BJ (cell line): ENCODE measurements around the gene ADGRV1. TPM values are rescaled to one million over a fixed set of nuclear protein-coding genes. Genes with fewer than 3 reads are reported as not detected.

ENCODE experiments used
- CTCF ChIA-PET: fragments of 350-600 bp; formaldehyde crosslinking; extraction: SDS; loops from one replicate; lab custom pipeline; 2021; ENCODE audit warnings: antibody characterized with exemption, inconsistent platforms; lab: Yijun Ruan, JAX
- POLR2A ChIA-PET: fragments of 300-600 bp; sonication (Branson Sonifier 250); formaldehyde crosslinking; extraction: SDS; loops from one replicate; lab custom pipeline; 2021; ENCODE audit warnings: antibody characterized with exemption; lab: Charles Lee
- DNase-seq: peaks from one replicate; pipeline ENCODE4 v3.0.0-alpha.2; 2011; ENCODE audit warnings: low read depth
- H3K27me3 ChIP-seq: 2 replicates; pipeline ENCODE4 v1.6.0; 2011; ENCODE audit warnings: low read length; ENCODE audit not compliant: control insufficient read depth, insufficient read depth
- H3K36me3 ChIP-seq: 2 replicates; pipeline ENCODE4 v1.5.1; 2011; ENCODE audit warnings: low read length; ENCODE audit not compliant: control insufficient read depth, insufficient read depth
- H3K4me3 ChIP-seq: 2 replicates; pipeline ENCODE4 v1.5.1; 2011; ENCODE audit warnings: low read depth, mild to moderate bottlenecking, control low read depth, low read length
- polyA plus RNA-seq: library from polyadenylated mRNA; depleted of rRNA; stranded (reverse); fragments of >200 nt; gene quantifications from 2 replicates; pipeline ENCODE4 v1.2.3, GENCODE V29; 2011
- TF ChIP-seq, protein P1 (sequence below): IDR thresholded peaks from 2 replicates; pipeline ENCODE4 v1.5.1; 2011; ENCODE audit warnings: low read depth, mild to moderate bottlenecking, control low read depth, inconsistent platforms, low read length, moderate library complexity; ENCODE audit not compliant: insufficient read depth

Gene ADGRV1
- polyA plus RNA-seq, 1 experiment: 0.15 TPM

DNA sequence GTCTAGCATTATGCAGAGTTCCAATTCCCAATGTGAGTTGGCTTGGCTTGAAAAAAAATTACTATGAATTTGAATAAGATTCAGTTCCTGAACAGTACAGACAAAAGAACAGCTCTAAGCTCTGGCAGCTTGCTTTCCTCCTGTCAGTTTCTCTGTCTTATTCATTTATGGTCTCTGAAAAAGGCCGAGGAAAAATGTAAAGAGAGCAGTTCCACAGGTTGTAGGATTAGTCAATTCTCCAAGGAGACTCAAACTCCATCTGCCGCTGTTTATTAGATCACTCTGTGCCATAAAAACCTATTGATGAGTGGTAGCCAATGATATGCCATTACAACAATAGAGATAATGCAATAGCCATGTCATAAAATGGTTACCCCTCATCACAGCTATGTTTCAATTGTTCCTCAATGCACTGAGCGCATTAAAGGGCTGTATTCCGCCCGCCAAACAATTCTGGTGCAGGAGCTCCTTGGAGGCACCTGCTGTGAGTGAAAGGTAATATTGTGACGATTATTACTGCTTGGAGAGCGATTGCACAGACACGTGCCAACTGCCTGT, 636.3 kb downstream of the ADGRV1 start:
- no peak for DNase-seq
- Histone ChIP-seq H3K27me3 (no peaks in the 10 kb centered on the region), H3K36me3 (no peaks in the 10 kb centered on the region), H3K4me3 (no peak overlapping the region)
- POLR2A ChIA-PET: no interaction called here
- TF ChIP-seq, protein P1, sequence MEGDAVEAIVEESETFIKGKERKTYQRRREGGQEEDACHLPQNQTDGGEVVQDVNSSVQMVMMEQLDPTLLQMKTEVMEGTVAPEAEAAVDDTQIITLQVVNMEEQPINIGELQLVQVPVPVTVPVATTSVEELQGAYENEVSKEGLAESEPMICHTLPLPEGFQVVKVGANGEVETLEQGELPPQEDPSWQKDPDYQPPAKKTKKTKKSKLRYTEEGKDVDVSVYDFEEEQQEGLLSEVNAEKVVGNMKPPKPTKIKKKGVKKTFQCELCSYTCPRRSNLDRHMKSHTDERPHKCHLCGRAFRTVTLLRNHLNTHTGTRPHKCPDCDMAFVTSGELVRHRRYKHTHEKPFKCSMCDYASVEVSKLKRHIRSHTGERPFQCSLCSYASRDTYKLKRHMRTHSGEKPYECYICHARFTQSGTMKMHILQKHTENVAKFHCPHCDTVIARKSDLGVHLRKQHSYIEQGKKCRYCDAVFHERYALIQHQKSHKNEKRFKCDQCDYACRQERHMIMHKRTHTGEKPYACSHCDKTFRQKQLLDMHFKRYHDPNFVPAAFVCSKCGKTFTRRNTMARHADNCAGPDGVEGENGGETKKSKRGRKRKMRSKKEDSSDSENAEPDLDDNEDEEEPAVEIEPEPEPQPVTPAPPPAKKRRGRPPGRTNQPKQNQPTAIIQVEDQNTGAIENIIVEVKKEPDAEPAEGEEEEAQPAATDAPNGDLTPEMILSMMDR: no peak
- CTCF ChIA-PET: interaction anchor here (1.2 kb wide), 1 partner anchor 14 kb away, joined by 3 read pairs; no protein-coding TSS in a partner anchor

DNA sequence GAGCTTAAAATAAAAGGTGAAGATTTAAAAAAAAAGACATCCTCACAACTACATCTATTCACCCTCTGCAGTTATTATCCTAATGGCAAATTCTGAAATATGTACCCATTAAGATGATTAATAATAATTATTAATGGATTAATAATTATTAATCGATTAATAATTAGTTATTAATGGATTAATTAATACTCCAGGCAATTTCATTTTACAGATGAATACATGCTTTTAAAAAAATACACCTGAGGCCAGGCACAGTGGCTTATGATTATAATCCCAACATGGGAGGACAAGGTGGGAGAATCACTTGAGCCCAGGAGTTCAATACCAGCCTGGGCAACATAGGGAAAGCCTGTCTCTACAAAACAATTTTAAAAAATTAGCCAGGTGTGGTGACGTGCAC, 642.1 kb downstream of the ADGRV1 start:
- DNase-seq: no peak
- no peaks in the 10 kb centered on the region for H3K27me3 ChIP-seq
- H3K4me3 ChIP-seq: no peak overlapping the region
- H3K36me3 ChIP-seq: no peaks in the 10 kb centered on the region
- TF ChIP-seq, protein P1: no peak
- ChIA-PET POLR2A (no interaction called here), CTCF (interaction anchor here (1.5 kb wide), 1 partner anchor 17 kb away, joined by 3 read pairs; no protein-coding TSS in a partner anchor)

GRCh38 chr5:91206103-91206502, 647.5 kb downstream of the ADGRV1 start:
- H3K27me3 ChIP-seq: no peaks in the 10 kb centered on the region
- H3K36me3 ChIP-seq: no peaks in the 10 kb centered on the region
- H3K4me3 ChIP-seq: no peak overlapping the region
- DNase-seq: no peak
- TF ChIP-seq, protein P1: no peak
- CTCF ChIA-PET: no interaction called here
- POLR2A ChIA-PET: no interaction called here

DNA sequence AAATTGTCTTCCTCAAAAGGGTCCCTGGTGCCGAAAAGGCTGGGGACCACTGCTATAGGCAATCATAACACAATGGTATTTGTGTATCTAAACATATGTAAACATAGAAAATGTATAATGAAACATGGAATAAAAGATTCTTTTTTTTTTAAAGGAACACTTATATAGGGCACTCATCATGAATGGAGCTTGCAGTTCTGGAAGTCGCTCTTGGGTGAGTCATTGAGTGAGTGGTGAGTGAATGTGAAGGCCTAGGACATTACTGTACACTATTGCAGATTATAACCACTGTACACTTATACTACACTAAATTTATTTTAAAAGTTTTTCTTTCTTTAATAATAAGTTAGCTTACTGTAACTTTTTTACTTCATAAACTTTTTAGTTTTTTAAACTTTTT, 648.1 kb downstream of the ADGRV1 start:
- CTCF ChIA-PET: interaction anchor here (0.8 kb wide), 1 partner anchor 174 kb away, joined by 3 read pairs; no protein-coding TSS in a partner anchor
- POLR2A ChIA-PET: interaction anchor here (0.7 kb wide), 1 partner anchor 256 kb away, joined by 3 read pairs; no protein-coding TSS in a partner anchor
- TF ChIP-seq, protein P1: no peak
- no peak overlapping the region for H3K4me3 ChIP-seq
- H3K36me3 ChIP-seq: no peaks in the 10 kb centered on the region
- no peaks in the 10 kb centered on the region for H3K27me3 ChIP-seq
- no peak for DNase-seq

GRCh38 chr5:91207248-91207647, 648.7 kb downstream of the ADGRV1 start:
- TF ChIP-seq, protein P1: no peak
- no peak for DNase-seq
- POLR2A ChIA-PET: interaction anchor here (0.7 kb wide), 1 partner anchor 256 kb away, joined by 3 read pairs; no protein-coding TSS in a partner anchor
- no peak overlapping the region for H3K4me3 ChIP-seq
- CTCF ChIA-PET: interaction anchor here (0.8 kb wide), 1 partner anchor 174 kb away, joined by 3 read pairs; no protein-coding TSS in a partner anchor
- H3K36me3 ChIP-seq: no peaks in the 10 kb centered on the region
- H3K27me3 ChIP-seq: no peaks in the 10 kb centered on the region
